ENCODE measurements around the gene CCNB2.

The CCNB2 gene

DNA sequence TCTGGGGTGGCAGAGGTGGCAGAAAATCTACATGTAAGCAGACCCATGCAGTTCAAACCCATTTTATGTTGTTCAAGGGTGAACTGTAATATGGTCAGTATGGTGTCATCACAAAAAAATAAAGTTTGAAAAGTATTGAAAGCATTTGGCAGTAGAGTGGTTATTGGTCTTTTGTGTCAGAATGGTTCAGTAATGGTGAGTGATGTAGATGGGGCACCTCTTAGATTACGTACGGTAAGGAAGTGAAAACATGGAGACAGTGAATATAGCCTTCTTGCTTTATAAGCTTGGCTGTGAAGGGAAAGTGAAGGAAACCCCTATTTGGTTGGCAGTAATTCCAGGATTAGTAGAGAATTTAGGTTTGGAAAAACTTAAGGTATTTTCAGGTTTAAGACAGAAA lies 17.2 kb upstream of the CCNB2 start:
- DNase-seq (ENCODE audit: low read depth): no peak
- TF ChIP-seq, protein P1, sequence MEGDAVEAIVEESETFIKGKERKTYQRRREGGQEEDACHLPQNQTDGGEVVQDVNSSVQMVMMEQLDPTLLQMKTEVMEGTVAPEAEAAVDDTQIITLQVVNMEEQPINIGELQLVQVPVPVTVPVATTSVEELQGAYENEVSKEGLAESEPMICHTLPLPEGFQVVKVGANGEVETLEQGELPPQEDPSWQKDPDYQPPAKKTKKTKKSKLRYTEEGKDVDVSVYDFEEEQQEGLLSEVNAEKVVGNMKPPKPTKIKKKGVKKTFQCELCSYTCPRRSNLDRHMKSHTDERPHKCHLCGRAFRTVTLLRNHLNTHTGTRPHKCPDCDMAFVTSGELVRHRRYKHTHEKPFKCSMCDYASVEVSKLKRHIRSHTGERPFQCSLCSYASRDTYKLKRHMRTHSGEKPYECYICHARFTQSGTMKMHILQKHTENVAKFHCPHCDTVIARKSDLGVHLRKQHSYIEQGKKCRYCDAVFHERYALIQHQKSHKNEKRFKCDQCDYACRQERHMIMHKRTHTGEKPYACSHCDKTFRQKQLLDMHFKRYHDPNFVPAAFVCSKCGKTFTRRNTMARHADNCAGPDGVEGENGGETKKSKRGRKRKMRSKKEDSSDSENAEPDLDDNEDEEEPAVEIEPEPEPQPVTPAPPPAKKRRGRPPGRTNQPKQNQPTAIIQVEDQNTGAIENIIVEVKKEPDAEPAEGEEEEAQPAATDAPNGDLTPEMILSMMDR (IDR thresholded peaks at IDR 0.05; ENCODE audit: low read depth, low read length, missing control alignments): no peak
- no peak overlapping the region for H3K4me3 ChIP-seq (ENCODE audit: low read depth, low read length)

DNA sequence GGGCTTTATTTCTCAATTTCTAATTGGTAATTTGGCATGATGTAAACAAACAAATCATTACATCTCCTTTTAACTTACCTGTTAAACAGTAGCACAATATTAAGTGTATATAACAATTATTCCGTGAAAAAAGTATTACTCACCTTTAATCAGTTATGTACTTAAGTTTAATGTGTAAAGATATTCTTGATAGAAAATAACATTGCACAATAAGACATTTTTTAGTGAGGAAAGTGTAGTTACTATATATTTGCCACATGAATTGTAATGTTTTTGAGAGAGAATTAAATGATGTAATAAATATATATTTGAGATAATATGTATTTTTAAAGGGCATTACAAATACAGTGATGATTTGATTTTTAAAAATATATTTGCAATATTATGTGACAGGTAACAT lies 10.9 kb upstream of the CCNB2 start:
- TF ChIP-seq, protein P1 (IDR thresholded peaks at IDR 0.05; ENCODE audit: low read depth, low read length, missing control alignments): no peak
- H3K4me3 ChIP-seq (ENCODE audit: low read depth, low read length): no peak overlapping the region
- no peak for DNase-seq (ENCODE audit: low read depth)

DNA sequence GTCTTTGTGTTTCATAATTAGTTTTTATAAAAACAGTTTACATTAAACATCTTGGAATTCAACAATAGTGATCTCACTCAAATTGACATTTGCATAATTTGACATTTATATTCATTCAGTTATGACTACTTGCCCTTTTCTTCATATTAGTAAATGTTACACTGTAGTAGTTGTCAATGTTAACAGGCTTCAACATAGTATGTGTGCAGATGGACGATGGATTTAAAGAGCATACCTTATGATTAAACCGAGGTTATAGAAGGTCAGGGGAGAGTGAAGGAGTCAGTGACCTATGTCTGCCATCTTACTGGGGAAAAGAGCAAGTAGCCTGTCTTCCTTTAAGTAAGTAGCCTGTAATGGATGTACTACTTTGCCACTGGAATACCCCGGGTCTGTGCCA lies 8.5 kb upstream of the CCNB2 start:
- DNase-seq (ENCODE audit: low read depth): no peak
- no peak overlapping the region for H3K4me3 ChIP-seq (ENCODE audit: low read depth, low read length)
- TF ChIP-seq, protein P1 (IDR thresholded peaks at IDR 0.05; ENCODE audit: low read depth, low read length, missing control alignments): no peak

DNA sequence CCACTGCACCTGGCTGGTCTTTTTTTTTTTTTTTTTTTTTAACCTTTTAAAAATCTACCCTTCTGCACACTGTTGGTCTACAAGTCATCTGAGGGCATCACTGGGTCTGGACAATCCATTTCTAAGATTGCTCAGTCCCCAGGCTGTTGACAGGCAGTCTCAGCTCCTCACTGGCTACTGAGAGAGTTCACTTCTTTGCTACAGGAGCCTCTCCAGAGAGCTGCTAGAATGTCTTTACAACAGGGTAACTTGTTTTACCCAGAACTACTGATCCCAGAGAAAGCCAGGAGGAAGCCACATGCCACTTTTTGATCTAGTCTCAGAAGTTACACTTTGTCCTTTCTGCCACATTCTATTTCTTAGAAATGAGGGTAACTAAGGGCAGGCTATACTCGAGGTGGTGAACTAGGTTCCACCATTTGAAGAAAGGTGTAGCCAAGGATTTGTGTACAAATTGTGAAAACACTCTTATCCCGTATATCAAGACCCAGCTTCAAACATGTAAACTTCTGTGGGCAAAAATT lies 5.7 kb upstream of the CCNB2 start:
- TF ChIP-seq, protein P1 (IDR thresholded peaks at IDR 0.05; ENCODE audit: low read depth, low read length, missing control alignments): no peak
- DNase-seq (ENCODE audit: low read depth): no peak
- no peak overlapping the region for H3K4me3 ChIP-seq (ENCODE audit: low read depth, low read length)

DNA sequence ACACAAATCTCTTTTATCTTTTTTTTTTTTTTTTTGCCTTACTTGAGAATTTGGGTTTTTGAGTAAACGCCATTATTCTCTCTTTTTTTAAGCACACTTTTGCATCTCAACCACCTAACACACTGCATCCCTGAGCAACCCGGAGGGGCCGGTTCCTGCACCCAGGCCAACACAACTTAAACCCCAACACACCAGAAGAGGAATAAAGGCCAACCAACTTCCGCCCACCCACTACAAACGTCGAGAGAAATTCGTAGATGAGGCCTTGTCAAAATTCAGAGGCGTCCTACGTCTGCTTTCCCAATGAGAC lies 389 bp upstream of the CCNB2 start:
- no peak for DNase-seq (ENCODE audit: low read depth)
- TF ChIP-seq, protein P1 (IDR thresholded peaks at IDR 0.05; ENCODE audit: low read depth, low read length, missing control alignments): no peak
- H3K4me3 ChIP-seq (ENCODE audit: low read depth, low read length): peak overlapping the region; percentile 93

DNA sequence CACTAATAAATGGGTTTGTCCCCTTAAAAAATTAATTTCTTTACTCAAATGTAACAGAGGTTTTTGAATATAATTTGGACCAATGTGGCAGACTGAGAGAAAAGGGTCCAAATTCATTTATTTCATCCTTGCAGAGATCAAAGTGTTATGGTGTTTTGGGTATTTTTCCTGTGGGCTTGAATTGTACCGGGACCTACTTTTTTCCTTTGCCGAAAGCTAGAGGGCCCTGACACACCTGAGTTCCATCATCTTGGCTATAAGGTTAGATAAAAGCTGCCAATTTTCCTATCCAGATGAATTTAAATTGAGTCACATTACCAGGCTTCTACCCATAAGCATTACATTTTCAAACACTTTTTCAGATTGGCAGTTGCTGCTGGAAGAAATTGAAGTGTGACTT lies 908 bp downstream of the CCNB2 start:
- TF ChIP-seq, protein P1 (IDR thresholded peaks at IDR 0.05; ENCODE audit: low read depth, low read length, missing control alignments): no peak
- H3K4me3 ChIP-seq (ENCODE audit: low read depth, low read length): peak overlapping the region; percentile 93
- no peak for DNase-seq (ENCODE audit: low read depth)

DNA sequence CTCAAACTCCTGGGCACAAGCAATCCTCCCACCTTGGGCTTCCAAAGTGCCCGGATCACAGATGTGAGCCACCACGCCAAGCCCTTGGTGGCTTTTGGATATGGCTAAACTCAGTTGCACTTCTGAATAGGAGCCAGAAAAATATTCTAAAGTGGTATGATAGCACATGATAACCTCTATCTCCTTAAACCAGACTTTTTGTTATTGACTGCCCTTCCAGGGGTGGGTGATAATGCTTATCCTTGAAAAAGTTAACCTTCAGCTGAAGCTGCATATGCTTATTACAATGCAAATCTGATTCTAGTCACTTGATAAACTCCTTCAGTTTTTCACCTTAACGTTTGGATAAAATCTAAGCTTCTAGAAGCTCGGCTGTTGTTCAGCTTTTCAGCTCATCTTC lies 6.3 kb downstream of the CCNB2 start:
- H3K4me3 ChIP-seq (ENCODE audit: low read depth, low read length): no peak overlapping the region
- TF ChIP-seq, protein P1 (IDR thresholded peaks at IDR 0.05; ENCODE audit: low read depth, low read length, missing control alignments): no peak
- no peak for DNase-seq (ENCODE audit: low read depth)
